NOMO-1 (cell line): ENCODE data around the gene IFNGR1.

Source experiments
- DNase-seq, 2 experiments: peaks; one replicate each; lab custom pipeline; 2025; ENCODE audit not compliant: unreplicated experiment in 2 of 2; lab: John Stamatoyannopoulos, UW

IFNGR1 gene

GRCh38 chr6:137159912-137160311, 59.3 kb downstream of the IFNGR1 start:
- DNase-seq: no peak

GRCh38 chr6:137157601-137158000, 61.6 kb downstream of the IFNGR1 start:
- no peak for DNase-seq

GRCh38 chr6:137156650-137157049, 62.5 kb downstream of the IFNGR1 start:
- no peak for DNase-seq

GRCh38 chr6:137155830-137156229, 63.4 kb downstream of the IFNGR1 start:
- peak; percentile 91 to 97 for DNase-seq

- peak; percentile 67 to 74 for DNase-seq
Observed at GRCh38 chr6:137150072-137150471, 69.1 kb downstream of the IFNGR1 start.

- DNase-seq: peak in 1 of 2 experiments; percentile 83
Observed at GRCh38 chr6:137149035-137149393, 70.2 kb downstream of the IFNGR1 start.

- DNase-seq: peak; percentile 83 to 87
Observed at GRCh38 chr6:137148306-137149034, 70.7 kb downstream of the IFNGR1 start.
